Fibroblast of mammary gland (primary cell): ENCODE measurements around the gene RANBP1.
A peak's percentile ranks its signal among the peaks of the same experiment; 100 is the strongest.

Experiments
- DNase-seq: peaks from one replicate; pipeline ENCODE4 v3.0.0-alpha.2; 2010; ENCODE audit warnings: low read depth
- H3K4me3 ChIP-seq: 2 replicates; pipeline ENCODE4 v1.5.1; 2011; ENCODE audit warnings: low read depth, mild to moderate bottlenecking, low read length, moderate library complexity; ENCODE audit not compliant: control insufficient read depth
- TF ChIP-seq, protein P1 (sequence below): conservative IDR thresholded peaks from 2 replicates; pipeline ENCODE4 v1.5.1; 2011; ENCODE audit warnings: low read depth, low read length, inconsistent platforms; ENCODE audit not compliant: control insufficient read depth, insufficient read depth

The RANBP1 gene

GRCh38 chr22:20138868-20139267, 23.0 kb downstream of the RANBP1 start:
- DNase-seq, result no peak
- H3K4me3 ChIP-seq, result no peak overlapping the region
- TF ChIP-seq, protein P1, sequence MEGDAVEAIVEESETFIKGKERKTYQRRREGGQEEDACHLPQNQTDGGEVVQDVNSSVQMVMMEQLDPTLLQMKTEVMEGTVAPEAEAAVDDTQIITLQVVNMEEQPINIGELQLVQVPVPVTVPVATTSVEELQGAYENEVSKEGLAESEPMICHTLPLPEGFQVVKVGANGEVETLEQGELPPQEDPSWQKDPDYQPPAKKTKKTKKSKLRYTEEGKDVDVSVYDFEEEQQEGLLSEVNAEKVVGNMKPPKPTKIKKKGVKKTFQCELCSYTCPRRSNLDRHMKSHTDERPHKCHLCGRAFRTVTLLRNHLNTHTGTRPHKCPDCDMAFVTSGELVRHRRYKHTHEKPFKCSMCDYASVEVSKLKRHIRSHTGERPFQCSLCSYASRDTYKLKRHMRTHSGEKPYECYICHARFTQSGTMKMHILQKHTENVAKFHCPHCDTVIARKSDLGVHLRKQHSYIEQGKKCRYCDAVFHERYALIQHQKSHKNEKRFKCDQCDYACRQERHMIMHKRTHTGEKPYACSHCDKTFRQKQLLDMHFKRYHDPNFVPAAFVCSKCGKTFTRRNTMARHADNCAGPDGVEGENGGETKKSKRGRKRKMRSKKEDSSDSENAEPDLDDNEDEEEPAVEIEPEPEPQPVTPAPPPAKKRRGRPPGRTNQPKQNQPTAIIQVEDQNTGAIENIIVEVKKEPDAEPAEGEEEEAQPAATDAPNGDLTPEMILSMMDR, result no peak

GRCh38 chr22:20139391-20140106, 23.6 kb downstream of the RANBP1 start:
- DNase-seq, result no peak
- H3K4me3 ChIP-seq, result no peak overlapping the region
- TF ChIP-seq, protein P1, result no peak

GRCh38 chr22:20140107-20140445, 24.2 kb downstream of the RANBP1 start:
- TF ChIP-seq, protein P1, result no peak
- no peak overlapping the region for H3K4me3 ChIP-seq
- no peak for DNase-seq

GRCh38 chr22:20140521-20140964, 24.6 kb downstream of the RANBP1 start:
- no peak overlapping the region for H3K4me3 ChIP-seq
- TF ChIP-seq, protein P1, result no peak
- DNase-seq, result no peak

- TF ChIP-seq, protein P1, result no peak
- peak; percentile 70 for DNase-seq
- no peak overlapping the region for H3K4me3 ChIP-seq
These were observed 25.5 kb downstream of the RANBP1 start for GRCh38 chr22:20141186-20142077.

DNA sequence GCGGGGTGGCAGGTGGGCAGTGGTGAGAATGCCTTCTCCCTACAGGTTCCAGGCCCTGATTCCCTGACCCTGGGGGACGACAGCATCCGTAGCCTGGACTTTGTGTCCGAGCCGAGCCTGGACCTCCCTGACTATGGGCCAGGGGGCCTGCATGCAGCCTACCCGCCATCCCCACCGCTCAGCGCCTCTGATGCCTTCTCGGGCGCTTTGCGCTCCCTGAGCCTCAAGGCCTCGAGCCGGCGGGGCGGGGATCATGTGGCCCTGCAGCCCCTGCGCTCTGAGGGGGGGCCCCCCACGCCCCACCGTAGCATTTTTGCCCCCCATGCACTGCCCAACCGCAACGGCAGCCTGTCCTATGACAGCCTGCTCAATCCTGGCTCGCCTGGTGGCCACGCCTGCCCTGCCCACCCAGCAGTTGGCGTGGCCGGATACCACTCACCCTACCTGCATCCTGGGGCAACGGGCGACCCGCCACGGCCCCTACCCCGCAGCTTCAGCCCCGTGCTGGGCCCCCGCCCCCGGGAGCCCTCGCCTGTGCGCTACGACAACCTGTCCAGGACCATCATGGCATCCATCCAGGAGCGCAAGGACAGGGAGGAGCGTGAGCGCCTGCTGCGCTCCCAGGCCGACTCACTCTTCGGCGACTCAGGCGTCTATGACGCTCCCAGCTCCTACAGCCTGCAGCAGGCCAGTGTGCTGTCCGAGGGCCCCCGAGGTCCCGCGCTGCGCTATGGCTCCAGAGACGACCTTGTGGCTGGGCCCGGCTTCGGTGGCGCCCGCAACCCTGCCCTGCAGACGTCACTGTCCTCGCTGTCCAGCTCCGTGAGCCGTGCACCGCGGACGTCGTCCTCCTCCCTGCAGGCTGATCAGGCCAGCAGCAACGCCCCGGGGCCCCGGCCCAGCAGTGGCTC, 27.1 kb downstream of the RANBP1 start:
- TF ChIP-seq, protein P1, result no peak
- H3K4me3 ChIP-seq, result no peak overlapping the region
- DNase-seq, result no peak
